Measurements from ENCODE around the gene L3MBTL4.

The L3MBTL4 gene

DNA sequence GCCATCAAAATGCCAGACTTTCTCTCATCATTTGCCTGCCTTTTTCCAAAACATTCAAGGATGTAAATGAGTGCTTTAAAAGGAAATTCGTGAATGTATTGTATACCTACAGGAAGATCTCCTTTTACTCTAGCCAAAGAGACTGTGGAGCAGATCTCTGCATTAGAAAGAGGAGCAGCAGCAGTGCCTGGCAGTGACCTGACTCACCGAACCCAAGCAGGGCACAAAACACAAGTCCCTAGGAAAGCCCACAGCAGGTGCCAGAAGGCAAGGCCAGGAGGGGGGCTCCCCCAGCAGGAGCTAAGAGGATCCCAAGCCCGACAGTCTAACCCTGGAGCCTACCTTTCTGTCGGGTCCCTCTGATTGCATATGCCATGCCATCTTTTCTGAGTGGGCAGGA lies 47.9 kb downstream of the L3MBTL4 start:
- H3K27ac ChIP-seq, result no peak overlapping the region
- no peak for DNase-seq (ENCODE audit: low spot score)

DNA sequence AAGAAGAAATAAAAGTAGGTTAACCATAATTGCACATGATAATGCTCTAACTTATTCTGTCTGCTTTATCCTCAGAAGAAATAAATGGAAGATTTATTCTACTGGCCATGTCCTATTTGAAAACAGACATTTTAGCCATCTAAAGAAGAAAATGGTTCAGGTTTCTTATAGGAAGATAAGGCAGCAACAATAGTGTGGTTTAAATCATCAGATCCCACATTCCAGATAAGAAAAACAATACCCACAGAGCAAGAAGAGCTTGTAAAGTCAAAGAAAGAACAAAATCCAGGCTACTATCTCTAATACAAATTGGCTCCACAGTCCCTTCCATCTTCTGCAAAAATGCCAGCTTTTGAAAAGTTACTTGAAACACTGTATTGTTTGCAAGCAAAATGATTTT lies 49.3 kb downstream of the L3MBTL4 start:
- no peak overlapping the region for H3K27ac ChIP-seq
- TF ChIP-seq, protein P1, sequence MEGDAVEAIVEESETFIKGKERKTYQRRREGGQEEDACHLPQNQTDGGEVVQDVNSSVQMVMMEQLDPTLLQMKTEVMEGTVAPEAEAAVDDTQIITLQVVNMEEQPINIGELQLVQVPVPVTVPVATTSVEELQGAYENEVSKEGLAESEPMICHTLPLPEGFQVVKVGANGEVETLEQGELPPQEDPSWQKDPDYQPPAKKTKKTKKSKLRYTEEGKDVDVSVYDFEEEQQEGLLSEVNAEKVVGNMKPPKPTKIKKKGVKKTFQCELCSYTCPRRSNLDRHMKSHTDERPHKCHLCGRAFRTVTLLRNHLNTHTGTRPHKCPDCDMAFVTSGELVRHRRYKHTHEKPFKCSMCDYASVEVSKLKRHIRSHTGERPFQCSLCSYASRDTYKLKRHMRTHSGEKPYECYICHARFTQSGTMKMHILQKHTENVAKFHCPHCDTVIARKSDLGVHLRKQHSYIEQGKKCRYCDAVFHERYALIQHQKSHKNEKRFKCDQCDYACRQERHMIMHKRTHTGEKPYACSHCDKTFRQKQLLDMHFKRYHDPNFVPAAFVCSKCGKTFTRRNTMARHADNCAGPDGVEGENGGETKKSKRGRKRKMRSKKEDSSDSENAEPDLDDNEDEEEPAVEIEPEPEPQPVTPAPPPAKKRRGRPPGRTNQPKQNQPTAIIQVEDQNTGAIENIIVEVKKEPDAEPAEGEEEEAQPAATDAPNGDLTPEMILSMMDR (IDR thresholded peaks at IDR 0.05), result no peak
- no peak overlapping the region for H3K4me3 ChIP-seq
- DNase-seq (ENCODE audit: low spot score), result no peak

More for the DNA sequence above, 47.9 kb downstream of the L3MBTL4 start:
- no peak overlapping the region for H3K4me3 ChIP-seq
- TF ChIP-seq, protein P1 (IDR thresholded peaks at IDR 0.05), result no peak

DNA sequence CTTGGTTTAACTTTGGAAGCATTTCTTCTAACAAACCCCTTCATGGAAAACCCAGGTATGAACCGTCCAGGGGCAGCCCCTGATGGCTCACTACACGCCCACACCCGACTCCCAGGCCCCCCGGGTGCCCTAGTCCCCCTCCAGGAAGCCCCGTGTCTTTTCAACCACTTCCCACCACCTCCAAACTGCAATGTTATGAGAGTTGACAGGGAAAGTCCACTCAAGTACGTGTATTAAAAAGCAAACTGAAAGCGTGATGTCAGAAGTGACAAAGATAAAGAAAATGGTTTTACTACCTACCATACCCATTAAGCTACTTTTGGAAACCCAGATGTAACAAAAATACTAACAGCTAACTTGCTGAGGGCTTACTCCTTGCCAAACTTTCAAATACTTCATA lies 51.5 kb downstream of the L3MBTL4 start:
- no peak for DNase-seq (ENCODE audit: low spot score)
- H3K27ac ChIP-seq, result no peak overlapping the region
- no peak overlapping the region for H3K4me3 ChIP-seq
- TF ChIP-seq, protein P1 (IDR thresholded peaks at IDR 0.05), result no peak

DNA sequence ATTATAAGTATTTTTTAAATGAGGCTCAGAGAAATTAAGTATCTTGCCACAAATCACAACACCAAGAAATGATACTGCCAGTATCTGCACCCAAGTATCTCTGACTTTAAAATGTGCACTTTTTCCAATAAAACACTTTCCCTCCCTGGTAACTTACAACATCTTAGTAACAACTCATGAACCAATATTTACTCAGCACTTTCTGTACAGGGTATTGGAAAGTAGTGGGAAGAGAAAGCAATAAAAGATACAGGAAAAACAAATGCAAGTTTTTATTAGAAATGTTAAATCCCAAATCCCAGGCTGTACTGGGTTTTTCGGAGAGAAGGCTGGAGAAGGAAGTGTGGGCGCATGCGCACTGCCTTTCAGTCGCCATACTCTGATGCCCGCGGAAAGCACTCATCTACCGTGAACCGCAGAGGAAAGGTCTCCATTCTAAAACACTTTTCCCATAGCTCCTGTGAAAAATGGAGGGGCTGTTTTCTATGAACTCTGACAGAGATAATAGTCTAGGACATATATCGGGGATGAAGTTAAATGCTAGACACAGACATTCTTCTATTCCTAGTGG lies 52.1 kb downstream of the L3MBTL4 start:
- H3K4me3 ChIP-seq, result no peak overlapping the region
- TF ChIP-seq, protein P1 (IDR thresholded peaks at IDR 0.05), result no peak
- no peak for DNase-seq (ENCODE audit: low spot score)
- H3K27ac ChIP-seq, result no peak overlapping the region

DNA sequence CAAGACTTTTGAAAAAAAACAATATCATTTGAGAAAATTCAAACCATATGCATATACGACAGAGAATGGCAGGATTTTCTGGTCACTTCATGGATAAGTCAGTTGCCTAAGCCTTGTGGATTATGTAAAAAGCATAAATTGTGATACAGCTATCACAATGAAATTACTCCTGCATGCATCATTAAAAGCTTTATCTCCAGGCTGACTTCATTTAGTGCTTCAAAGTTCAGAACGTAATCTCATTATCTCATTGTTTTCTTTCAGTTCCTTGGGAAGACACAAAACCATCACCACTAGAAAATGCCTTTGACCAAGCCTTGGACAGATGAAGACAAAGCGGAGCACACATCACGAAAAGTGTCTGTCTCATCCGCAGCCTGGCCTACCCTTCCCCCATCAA lies 57.0 kb downstream of the L3MBTL4 start:
- Histone ChIP-seq H3K4me3 (no peak overlapping the region), H3K27ac (no peak overlapping the region)
- no peak for DNase-seq (ENCODE audit: low spot score)
- TF ChIP-seq, protein P1 (IDR thresholded peaks at IDR 0.05), result no peak

DNA sequence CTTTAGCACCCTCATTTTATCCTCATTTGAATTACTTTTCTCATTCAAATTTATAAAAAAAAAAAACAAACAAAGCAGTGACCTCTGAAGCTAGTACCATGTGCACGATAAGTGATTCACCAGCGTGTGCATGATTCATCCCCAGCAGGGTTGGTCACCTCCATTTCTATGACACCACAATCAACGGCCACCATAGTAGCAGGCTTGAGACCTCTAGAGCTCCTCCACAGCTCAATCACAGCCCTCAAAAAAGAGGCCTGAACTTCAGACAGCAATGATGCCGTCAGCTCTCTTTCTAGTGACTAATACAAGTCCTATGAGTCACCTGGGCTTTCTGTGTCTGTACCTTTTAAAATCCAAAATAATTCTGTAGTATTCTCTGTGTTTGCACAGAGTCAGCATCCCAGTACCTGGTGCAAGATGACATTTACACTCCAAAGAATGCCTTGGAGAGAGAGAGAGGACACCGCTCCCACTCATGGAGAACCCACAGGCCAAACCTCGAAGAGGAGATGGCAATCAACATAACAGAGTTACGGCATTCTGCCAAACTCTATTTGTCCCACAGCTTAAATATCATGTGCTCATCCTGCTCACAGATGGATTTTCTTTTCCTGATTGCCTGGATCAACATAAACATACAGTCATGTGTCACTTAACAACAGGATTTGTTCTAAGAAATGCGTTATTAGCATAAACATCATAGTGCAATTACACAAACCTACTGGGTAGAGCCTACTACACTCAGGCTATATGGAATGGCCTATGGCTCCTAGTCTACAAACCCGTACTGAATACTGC lies 58.7 kb downstream of the L3MBTL4 start:
- Histone ChIP-seq H3K4me3 (no peak overlapping the region), H3K27ac (no peak overlapping the region)
- no peak for DNase-seq (ENCODE audit: low spot score)
- TF ChIP-seq, protein P1 (IDR thresholded peaks at IDR 0.05), result no peak

DNA sequence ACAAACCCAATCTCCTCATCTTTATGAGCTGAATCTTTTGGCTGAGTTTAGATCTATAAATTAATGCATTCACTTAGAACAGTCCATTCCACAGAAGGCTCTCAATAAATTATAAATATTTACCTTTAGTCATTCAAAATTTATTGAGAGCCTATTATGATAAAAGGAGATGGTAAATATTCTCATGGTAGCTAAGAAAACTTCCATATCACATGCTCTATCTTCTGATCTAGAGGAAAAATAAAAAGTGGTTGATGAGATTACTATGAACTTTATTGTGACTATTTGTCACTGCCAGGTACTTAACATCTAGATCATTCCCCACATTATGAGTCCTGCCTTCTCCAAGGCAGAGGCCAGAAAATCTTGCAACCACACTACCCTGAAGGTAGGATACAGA lies 62.4 kb downstream of the L3MBTL4 start:
- H3K27ac ChIP-seq, result no peak overlapping the region
- DNase-seq (ENCODE audit: low spot score), result no peak
- no peak overlapping the region for H3K4me3 ChIP-seq
- TF ChIP-seq, protein P1 (IDR thresholded peaks at IDR 0.05), result no peak

Data from coronary artery (tissue), 2 donors.